Measurements from ENCODE around the gene SLC25A4.

Gene SLC25A4

DNA sequence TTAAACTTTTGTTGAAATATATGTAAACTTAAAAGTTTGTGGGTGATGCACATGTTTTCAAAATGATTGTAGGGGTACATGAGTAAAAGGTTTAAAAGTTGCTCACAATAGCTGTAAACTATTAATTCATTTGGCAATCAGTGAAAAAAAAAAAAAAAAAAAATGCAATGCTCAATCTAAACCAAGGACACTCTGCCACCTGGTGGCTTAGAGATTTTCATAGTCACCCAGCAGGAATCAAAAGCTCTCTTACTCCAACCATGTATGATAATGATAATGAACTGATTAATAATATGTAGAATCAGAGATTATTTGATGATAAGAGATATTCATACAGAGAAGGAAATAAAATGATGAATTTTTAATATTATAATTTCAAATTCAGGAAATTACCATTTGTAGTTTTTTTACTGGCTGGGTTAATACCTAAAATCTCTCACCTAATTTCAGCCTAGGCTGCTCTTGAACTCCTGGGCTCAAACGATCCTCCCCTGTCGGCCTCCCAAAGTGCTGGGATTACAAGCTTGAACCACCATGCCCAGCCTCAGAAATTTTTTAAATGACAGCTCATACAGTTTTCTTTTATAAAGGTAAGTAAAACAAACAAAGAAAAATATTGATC, 46.9 kb upstream of the SLC25A4 start (continued):
- no peak for TF ChIP-seq POU6F1 (CRISPR knock-in tag; IDR thresholded peaks at IDR 0.05; ENCODE audit: borderline replicate concordance, low read depth)

DNA sequence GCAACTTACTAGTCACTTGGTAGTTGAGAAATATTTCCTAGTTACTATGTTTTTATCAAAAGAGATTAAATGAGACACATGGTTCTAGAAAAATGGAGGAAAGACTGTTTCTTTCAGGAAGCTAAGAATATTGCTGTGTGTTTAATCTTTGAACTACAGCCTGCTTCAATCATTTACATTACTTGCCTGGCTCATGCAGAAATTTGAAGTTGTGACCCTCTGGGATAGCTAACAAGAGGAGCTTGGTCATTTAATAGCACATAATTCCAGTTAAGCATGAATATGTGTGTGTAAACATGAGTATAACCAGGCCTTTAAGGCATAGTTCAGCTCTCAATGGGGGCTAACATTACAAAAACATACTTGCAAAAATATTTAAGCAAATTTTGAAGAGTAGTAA, 44.6 kb upstream of the SLC25A4 start:
- TF ChIP-seq ZFP3 (CRISPR knock-in tag; IDR thresholded peaks at IDR 0.05), result no peak
- no peak for TF ChIP-seq POU6F1 (CRISPR knock-in tag; IDR thresholded peaks at IDR 0.05; ENCODE audit: borderline replicate concordance, low read depth)
- TF ChIP-seq PATZ1 (CRISPR knock-in tag; IDR thresholded peaks at IDR 0.05; ENCODE audit: borderline replicate concordance), result no peak
- no peak for TF ChIP-seq ZNF70 (CRISPR knock-in tag; IDR thresholded peaks at IDR 0.05)
- no peak for TF ChIP-seq GLIS3 (CRISPR knock-in tag; IDR thresholded peaks at IDR 0.05)
- TF ChIP-seq, protein P1, sequence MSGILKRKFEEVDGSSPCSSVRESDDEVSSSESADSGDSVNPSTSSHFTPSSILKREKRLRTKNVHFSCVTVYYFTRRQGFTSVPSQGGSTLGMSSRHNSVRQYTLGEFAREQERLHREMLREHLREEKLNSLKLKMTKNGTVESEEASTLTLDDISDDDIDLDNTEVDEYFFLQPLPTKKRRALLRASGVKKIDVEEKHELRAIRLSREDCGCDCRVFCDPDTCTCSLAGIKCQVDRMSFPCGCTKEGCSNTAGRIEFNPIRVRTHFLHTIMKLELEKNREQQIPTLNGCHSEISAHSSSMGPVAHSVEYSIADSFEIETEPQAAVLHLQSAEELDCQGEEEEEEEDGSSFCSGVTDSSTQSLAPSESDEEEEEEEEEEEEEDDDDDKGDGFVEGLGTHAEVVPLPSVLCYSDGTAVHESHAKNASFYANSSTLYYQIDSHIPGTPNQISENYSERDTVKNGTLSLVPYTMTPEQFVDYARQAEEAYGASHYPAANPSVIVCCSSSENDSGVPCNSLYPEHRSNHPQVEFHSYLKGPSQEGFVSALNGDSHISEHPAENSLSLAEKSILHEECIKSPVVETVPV (CRISPR knock-in tag; IDR thresholded peaks at IDR 0.05), result no peak
- no peak for TF ChIP-seq RARB (CRISPR knock-in tag; IDR thresholded peaks at IDR 0.05)
- ATAC-seq, result no peak

DNA sequence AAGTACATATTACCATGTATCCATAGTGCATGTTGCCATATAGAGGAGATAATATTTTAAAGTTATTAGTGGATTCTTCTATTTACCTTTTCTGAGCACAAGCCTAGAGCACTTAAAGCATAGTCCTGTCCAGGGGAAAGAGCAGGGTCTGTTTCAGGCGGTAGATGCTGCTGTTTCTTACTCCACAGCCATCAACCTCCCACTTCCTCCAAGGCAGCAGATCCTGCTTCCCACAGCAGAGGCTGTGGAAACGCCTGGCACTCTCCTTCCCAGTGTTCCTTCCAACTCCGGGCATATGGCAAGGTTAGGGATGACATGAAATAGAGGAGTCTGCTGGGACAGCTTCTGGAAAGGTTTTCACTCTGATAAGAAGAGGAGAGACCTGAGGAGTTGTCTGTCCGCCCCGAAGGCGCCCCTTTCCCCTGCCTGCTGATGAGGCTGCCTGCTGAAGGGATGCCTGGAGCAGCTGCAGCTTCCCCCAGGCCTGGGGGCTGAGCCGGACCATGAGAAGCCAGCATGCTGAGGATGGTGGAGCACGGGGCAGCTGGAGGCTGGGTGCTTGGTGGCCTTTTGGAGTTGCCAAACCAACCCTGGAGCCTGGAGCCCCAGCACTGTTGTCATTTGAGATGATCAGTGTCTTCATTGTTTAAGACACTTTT, 43.9 kb upstream of the SLC25A4 start:
- no peak for ATAC-seq
- TF ChIP-seq GLIS3 (CRISPR knock-in tag; IDR thresholded peaks at IDR 0.05) (no peak), ZC3H10 (CRISPR knock-in tag; IDR thresholded peaks at IDR 0.05) (no peak), ZFP3 (CRISPR knock-in tag; IDR thresholded peaks at IDR 0.05) (no peak)

DNA sequence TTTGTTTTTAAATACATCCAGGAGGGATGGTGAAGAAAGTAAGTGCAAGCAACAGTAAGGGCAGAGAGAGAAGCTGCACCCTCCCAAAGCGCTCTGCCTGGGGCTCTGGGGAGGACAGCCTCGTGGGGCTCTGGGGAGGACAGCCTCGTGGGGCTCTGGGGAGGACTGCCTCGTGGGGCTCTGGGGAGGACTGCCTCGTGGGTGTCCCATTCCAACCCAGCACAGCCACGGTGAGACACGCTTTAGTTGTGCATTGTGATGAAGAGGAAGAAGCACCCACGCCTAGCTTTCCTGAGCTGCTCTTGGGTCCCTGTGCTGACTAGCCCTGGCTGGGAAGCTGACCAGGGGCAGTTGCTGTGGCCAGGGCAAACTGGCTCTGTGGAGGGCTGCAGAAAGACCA, 43.1 kb upstream of the SLC25A4 start:
- TF ChIP-seq, protein P2, sequence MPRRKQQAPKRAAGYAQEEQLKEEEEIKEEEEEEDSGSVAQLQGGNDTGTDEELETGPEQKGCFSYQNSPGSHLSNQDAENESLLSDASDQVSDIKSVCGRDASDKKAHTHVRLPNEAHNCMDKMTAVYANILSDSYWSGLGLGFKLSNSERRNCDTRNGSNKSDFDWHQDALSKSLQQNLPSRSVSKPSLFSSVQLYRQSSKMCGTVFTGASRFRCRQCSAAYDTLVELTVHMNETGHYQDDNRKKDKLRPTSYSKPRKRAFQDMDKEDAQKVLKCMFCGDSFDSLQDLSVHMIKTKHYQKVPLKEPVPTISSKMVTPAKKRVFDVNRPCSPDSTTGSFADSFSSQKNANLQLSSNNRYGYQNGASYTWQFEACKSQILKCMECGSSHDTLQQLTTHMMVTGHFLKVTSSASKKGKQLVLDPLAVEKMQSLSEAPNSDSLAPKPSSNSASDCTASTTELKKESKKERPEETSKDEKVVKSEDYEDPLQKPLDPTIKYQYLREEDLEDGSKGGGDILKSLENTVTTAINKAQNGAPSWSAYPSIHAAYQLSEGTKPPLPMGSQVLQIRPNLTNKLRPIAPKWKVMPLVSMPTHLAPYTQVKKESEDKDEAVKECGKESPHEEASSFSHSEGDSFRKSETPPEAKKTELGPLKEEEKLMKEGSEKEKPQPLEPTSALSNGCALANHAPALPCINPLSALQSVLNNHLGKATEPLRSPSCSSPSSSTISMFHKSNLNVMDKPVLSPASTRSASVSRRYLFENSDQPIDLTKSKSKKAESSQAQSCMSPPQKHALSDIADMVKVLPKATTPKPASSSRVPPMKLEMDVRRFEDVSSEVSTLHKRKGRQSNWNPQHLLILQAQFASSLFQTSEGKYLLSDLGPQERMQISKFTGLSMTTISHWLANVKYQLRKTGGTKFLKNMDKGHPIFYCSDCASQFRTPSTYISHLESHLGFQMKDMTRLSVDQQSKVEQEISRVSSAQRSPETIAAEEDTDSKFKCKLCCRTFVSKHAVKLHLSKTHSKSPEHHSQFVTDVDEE (CRISPR knock-in tag; IDR thresholded peaks at IDR 0.05), result no peak
- TF ChIP-seq PPARA (CRISPR knock-in tag; IDR thresholded peaks at IDR 0.05; ENCODE audit: borderline replicate concordance) (no peak), SNAI2 (CRISPR knock-in tag; IDR thresholded peaks at IDR 0.05) (no peak), ZC3H10 (CRISPR knock-in tag; IDR thresholded peaks at IDR 0.05) (no peak), RARB (CRISPR knock-in tag; IDR thresholded peaks at IDR 0.05) (no peak), ESRRG (CRISPR knock-in tag; IDR thresholded peaks at IDR 0.05) (no peak), ZNF70 (CRISPR knock-in tag; IDR thresholded peaks at IDR 0.05) (no peak), TCF4 (CRISPR knock-in tag; IDR thresholded peaks at IDR 0.05; ENCODE audit: borderline replicate concordance) (no peak), ISL1 (CRISPR knock-in tag; IDR thresholded peaks at IDR 0.05) (no peak)
- TF ChIP-seq, protein P1 (CRISPR knock-in tag; IDR thresholded peaks at IDR 0.05), result no peak
- no peak for ATAC-seq

Measured in SK-N-SH treated with all-trans-retinoic acid at 6 μM for 48 hours (cell line).